Choroid plexus epithelial cell (primary cell): ENCODE measurements around the gene SPRED2.

ENCODE experiments used
- DNase-seq: peaks from one replicate; pipeline ENCODE4 v3.0.0-alpha.2; 2010; ENCODE audit warnings: low read depth
- H3K4me3 ChIP-seq: 2 replicates; pipeline ENCODE4 v1.5.1; 2011; ENCODE audit warnings: low read depth, mild to moderate bottlenecking, control low read depth, low read length, moderate library complexity
- CTCF ChIP-seq: conservative IDR thresholded peaks from 2 replicates; pipeline ENCODE4 v1.5.1; 2011; ENCODE audit warnings: low read depth, mild to moderate bottlenecking, control low read depth, inconsistent platforms, low read length, moderate library complexity

Gene SPRED2

GRCh38 chr2:65475000-65475399, 42.6 kb upstream of the SPRED2 start:
- no peak for TF ChIP-seq CTCF
- H3K4me3 ChIP-seq, result no peak overlapping the region
- no peak for DNase-seq

- no peak for TF ChIP-seq CTCF
- DNase-seq, result no peak
- no peak overlapping the region for H3K4me3 ChIP-seq
Measured at GRCh38 chr2:65473045-65473444, 40.6 kb upstream of the SPRED2 start.

GRCh38 chr2:65471409-65471808, 39.0 kb upstream of the SPRED2 start:
- no peak for DNase-seq
- no peak overlapping the region for H3K4me3 ChIP-seq
- no peak for TF ChIP-seq CTCF

GRCh38 chr2:65466551-65466950, 34.2 kb upstream of the SPRED2 start:
- no peak for TF ChIP-seq CTCF
- DNase-seq, result no peak
- no peak overlapping the region for H3K4me3 ChIP-seq

DNA sequence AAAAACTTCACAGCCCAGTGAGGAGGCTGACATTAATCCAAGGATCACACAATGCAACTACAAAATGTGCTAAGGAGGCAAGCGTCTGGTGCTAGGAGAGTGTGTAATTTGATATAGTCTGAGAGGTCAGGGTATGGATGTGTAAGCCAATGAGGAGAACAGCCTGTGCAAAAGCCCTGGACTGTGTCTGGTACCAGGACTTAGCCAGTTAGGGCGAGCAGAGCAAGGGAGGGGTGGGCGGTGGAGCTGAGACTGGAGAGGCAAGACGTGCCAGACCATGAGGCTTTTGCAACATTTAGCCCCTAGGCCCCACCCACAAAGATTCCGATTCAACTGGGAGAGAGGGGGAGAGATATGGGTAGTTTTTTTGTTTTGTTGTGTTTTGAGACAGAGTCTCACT, 33.5 kb upstream of the SPRED2 start:
- no peak for TF ChIP-seq CTCF
- peak; percentile 30 for DNase-seq
- H3K4me3 ChIP-seq, result no peak overlapping the region

DNA sequence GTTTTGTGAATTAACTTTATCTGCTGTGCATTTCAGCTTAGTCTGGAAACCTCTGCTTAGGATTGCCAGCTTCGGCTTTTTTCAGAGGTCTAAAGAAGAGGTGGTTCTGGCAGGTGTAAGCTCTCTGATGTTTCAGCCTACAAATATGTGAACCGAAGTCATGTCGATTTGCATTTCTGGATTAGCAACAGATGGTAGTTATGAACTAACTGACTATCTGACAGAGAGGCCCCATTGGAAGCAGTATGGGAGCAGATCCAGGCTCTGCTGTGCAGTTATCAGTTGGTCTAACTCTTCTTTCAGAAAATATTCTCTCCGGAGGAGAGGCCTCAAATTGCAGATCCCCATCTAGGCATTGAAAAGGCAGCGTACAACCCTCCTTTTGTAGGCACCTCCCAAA, 32.7 kb upstream of the SPRED2 start:
- peak; percentile 13 for DNase-seq
- no peak overlapping the region for H3K4me3 ChIP-seq
- TF ChIP-seq CTCF, result no peak

GRCh38 chr2:65464604-65465003, 32.2 kb upstream of the SPRED2 start:
- TF ChIP-seq CTCF, result no peak
- DNase-seq, result no peak

More at GRCh38 chr2:65464604-65465003, 32.2 kb upstream of the SPRED2 start:
- H3K4me3 ChIP-seq, result no peak overlapping the region
